HPDE6-E6E7 (cell line): Measurements from ENCODE around the gene ZNF71.
"Not testable (repeated sequence)": the region's sequence is repeated elsewhere in the genome, so short reads cannot be mapped to it uniquely, and the experiment has no call there.

Experiments used
- DNase-seq: peaks from one replicate; pipeline ENCODE4 v3.0.0; 2011; ENCODE audit warnings: missing footprints; ENCODE audit errors: extremely low spot score

ZNF71 gene

DNA sequence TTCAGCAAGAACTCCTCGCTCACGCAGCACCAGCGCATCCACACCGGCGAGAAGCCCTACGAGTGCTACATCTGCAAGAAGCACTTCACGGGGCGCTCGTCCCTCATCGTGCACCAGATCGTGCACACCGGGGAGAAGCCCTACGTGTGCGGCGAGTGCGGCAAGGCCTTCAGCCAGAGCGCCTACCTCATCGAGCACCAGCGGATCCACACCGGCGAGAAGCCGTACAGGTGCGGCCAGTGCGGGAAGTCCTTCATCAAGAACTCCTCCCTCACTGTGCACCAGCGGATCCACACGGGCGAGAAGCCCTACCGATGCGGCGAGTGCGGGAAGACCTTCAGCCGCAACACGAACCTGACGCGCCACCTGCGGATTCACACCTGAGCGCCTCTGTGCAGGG, 27.3 kb downstream of the ZNF71 start:
- no peak for DNase-seq

DNA sequence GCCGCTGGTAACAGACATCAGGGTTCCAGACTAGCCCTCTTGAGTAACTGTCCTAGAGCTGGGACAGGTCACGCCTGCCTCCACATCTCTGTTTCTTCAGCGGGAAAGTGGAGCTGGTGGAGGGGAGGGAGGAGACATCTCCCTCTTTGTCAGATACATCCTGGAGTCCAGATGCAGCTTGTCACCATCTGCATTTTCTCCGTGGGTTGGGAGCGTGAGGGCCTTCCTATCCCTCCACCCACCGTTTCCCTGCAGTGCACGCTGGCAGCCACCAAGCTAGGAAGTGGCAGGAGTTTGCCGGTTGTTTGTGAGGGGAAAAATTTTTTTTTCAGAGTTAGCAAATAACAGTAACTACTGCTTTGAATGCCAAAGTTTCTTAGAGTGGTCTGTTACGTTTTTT, 27.9 kb downstream of the ZNF71 start:
- DNase-seq = no peak

- no peak for DNase-seq
Measured at GRCh38 chr19:56625708-56626107, 30.6 kb downstream of the ZNF71 start.

DNA sequence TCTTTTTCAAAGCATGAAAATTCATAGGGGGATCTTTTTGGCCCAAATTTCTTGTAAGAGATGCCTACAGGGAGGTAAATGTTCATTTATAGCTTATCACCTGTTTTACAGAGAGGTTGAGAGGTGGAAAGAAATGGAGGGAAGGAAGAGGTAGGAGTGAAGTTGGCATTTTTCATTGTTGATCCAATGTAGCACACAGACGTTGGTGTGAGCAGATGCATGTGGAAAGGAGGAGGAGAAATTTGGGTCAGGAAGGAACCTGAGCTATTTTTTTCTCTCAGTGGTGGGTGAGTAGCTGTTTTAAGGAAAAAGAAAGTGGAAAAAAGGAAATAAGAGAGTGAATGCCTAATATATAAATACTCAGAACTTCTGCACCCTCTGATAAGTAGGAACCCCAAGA, 37.9 kb downstream of the ZNF71 start:
- DNase-seq = no peak

DNA sequence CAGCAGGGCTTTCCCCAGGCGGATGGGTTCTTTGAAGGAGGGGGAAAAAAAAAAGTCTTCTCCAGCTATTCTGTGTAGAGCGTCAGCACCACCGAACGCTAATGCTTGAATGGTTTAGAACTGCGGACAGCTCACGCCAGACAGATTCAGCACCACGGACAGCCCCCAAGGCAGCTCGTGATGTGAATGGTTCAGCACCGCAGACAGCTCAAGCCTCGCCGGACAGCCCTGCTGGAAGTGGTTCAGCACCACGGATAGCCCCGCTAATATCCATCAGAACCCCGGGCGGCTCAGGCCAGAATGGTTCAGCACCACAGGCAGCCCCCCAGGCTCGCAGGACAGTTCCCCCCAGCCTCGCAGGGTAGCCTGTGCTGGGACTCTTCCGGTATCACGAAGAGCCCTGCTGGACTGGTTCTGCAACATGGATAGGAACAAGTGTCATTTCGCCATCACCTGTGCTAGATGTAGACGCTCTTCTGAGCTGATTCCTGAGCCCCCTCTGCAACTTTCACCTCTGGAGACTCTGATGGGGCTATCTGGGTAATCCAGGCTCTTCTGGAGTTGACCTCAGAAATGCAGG, 43.0 kb downstream of the ZNF71 start:
- peak; percentile 13 for DNase-seq

- no peak for DNase-seq
Measured at GRCh38 chr19:56639217-56639616, 44.1 kb downstream of the ZNF71 start.

DNA sequence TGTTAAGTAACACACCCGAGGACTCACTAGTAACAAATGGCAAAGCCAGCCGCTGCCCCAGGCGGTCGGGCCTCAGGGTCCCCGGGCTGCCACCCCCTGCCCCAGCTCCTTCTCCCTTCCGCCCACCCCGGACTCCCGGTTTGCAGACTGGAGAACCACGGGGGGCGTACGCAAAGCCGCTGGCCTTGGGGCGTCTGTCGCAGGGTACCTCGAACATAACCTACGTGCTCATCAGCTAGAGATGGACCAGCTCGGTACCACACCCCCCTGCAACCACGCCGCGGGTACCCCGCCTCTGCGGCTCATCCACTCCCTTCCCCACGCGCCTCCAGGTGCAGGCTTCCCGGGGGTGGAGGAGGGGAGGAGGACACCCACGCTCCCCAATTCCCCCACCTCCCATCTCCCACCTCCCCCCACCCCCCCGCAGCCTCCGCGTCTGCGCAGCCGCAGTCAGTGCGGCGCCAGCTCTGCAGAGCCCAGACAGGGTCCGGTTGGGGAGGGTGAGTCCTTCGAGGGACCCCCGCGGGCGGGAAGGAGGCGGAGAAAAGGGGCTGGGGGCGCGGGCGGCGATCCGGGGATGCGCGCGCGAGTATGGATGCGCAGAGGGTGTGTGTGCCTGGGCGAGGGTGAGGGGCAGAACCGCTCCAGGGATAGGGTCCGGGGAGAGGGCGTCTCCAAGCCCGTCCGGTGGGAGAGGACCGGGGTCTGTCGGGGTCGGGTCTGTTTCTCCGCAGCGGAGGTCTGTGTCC, 47.8 kb downstream of the ZNF71 start, which contains the start of gene SMIM17:
Gene SMIM17, plus strand, starts transcription at position 449 of the 749 bp plus-strand sequence. CDS start 2,509 bp downstream, outside the sequence.
- DNase-seq = no peak

- no peak for DNase-seq
Measured at GRCh38 chr19:56643460-56643955, 48.4 kb downstream of the ZNF71 start.

GRCh38 chr19:56654151-56654550, 59.0 kb downstream of the ZNF71 start:
- DNase-seq = no peak

DNA sequence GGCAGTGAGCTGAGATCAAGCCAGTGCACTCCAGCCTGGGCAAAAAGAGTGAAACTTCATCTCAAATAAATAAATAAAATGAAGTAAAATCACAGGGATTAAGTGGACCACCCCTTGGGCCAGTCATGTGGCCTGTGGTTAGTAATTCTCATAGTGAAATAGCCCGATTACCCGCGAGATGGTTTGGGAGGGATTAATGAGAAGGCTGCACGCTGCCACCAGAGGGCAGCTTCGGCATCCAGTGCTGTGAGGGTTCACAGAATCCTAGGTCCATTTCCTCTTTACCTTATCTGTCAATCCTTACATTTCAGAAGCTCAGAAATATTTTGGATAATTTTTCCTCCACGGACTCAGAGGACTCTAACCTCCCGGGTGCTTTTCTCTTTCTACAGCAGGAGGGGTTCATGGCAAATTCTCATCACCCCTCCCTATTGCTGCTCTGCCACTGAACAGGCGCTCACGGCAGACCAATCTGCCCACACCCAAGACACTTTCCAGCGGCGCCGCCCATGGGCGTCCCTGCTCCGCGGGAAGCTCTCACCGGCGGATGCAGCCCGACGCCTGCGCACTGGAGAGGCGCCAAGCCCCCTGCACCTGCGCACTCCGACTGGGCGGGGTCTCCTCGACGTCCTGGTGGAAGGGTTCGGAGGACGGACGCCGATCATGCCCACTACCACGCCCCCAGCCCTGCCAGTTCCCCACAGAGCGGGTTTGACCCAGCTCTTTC, 65.4 kb downstream of the ZNF71 start:
- DNase-seq = no peak

DNA sequence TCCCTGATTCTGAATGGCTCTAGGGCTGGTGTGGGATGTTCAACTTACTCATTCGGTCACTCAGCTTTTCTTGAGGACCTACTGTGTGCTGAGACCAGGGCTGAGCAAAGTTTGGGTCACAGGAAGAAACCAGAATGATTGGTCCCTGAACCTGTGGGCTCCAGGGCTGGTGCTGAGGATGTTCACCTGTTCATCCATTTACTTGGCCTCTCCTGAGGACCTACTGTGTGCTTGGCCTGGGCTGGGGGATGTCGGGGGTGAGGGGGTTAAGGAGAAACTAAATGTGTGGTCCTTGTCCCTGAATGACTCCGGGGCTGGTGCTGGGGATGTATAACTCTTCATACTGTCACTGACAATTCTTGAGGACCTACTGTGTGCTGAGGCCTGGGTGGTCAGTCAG, 66.1 kb downstream of the ZNF71 start:
- DNase-seq = no peak

- no peak for DNase-seq
Measured at GRCh38 chr19:56663931-56664500, 68.9 kb downstream of the ZNF71 start.

- no peak for DNase-seq
Measured at GRCh38 chr19:56664511-56664910, 69.4 kb downstream of the ZNF71 start.

GRCh38 chr19:56667311-56667870, 72.3 kb downstream of the ZNF71 start:
- no peak for DNase-seq

- DNase-seq = no peak
Measured at GRCh38 chr19:56668676-56669075, 73.6 kb downstream of the ZNF71 start.

DNA sequence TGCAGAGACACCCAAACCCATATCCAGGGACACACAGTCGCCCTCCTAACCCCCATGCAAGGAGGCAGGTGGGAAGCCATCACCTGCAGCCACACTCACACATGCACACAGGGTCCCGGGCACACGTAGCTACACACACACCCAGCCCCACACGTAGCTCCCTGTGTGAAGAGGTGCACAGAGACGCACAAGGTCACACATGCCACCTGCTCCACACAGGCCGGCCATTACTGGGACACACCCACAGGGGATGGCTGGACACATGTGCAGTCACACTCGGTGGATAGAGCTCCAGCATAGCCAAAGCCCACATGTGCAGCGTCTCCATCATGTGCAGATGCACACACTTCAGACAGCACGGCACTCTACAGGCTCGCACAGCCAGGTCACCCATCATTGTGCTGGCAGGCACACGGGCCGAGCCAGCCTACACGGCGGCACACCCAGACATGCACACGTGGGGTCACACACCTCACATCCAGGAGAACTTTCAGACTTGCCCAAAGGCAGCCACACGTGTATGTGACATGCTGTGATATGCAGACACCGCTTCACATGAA, 75.4 kb downstream of the ZNF71 start:
- no peak for DNase-seq

GRCh38 chr19:56670961-56671612, 76.0 kb downstream of the ZNF71 start:
- DNase-seq = no peak

GRCh38 chr19:56671613-56671994, 76.5 kb downstream of the ZNF71 start, which contains the start of gene ZNF835:
ZNF835 (minus strand) TSS chr19:56671757; CDS start chr19:56665198, 6,559 bp downstream.
- DNase-seq = no peak

DNA sequence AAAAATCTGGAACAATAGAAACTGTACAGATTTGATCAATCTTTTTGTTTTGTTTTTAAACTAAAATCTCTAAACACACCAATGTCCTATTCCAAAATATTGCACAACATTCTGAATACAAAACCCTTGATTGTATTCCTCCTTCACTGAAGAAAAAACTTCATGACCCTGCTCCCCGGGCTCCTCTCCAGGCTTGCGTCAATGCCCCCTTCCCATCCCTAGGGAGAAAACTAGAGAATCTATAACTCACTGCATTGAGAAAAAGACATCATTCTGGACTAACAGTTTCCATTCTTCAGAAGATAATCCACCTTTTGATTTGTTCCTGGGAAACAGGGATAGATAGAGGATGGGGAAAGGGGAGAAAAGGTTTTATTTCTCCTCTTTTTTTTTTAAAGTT, 77.5 kb downstream of the ZNF71 start:
- not testable (repeated sequence) for DNase-seq
